Trophoblast cell (in vitro differentiated cells and primary cell): ENCODE measurements around the gene LCOR.

Source experiments
- DNase-seq, 2 donors: peaks; one replicate each; pipeline ENCODE4 v3.0.0-alpha.2; 2016
- H2AFZ ChIP-seq: 2 replicates; pipeline ENCODE4 v1.6.1; 2013; ENCODE audit warnings: low read length, moderate library complexity, mild to moderate bottlenecking; ENCODE audit not compliant: insufficient read depth, poor library complexity
- H2AK5ac ChIP-seq: 2 replicates; pipeline ENCODE4 v1.6.1; 2013; ENCODE audit warnings: mild to moderate bottlenecking, low read length
- H2BK120ac ChIP-seq: 2 replicates; pipeline ENCODE4 v1.6.1; 2013; ENCODE audit warnings: low read length, mild to moderate bottlenecking, moderate library complexity; ENCODE audit not compliant: insufficient read depth, poor library complexity
- H2BK12ac ChIP-seq: 2 replicates; pipeline ENCODE4 v1.6.1; 2013; ENCODE audit warnings: mild to moderate bottlenecking, low read length, moderate library complexity
- H2BK5ac ChIP-seq: 2 replicates; pipeline ENCODE4 v1.6.1; 2013; ENCODE audit warnings: low read length, low read depth, moderate library complexity, mild to moderate bottlenecking; ENCODE audit not compliant: poor library complexity
- H3K14ac ChIP-seq: 2 replicates; pipeline ENCODE4 v1.6.1; 2013; ENCODE audit warnings: mild to moderate bottlenecking, low read length
- H3K18ac ChIP-seq: 2 replicates; pipeline ENCODE4 v1.6.1; 2013; ENCODE audit warnings: mild to moderate bottlenecking, low read length
- H3K23ac ChIP-seq: 2 replicates; pipeline ENCODE4 v1.6.1; 2013; ENCODE audit warnings: low read length
- H3K27ac ChIP-seq: 2 replicates; pipeline ENCODE4 v1.5.1; 2013; ENCODE audit warnings: low read depth, mild to moderate bottlenecking, inconsistent platforms, low read length, moderate library complexity
- H3K27me3 ChIP-seq: 2 replicates; pipeline ENCODE4 v1.6.1; 2013; ENCODE audit warnings: inconsistent platforms, mild to moderate bottlenecking, low read length, moderate library complexity; ENCODE audit not compliant: insufficient read depth
- H3K36me3 ChIP-seq, 2 experiments: 1 replicate in 1 of 2; 2 replicates in 1 of 2; pipeline ENCODE4 v1.6.1; 2013; ENCODE audit warnings: low read length in 2 of 2, mild to moderate bottlenecking in 2 of 2, moderate library complexity in 1 of 2; ENCODE audit not compliant: insufficient read depth in 2 of 2, control insufficient read depth in 1 of 2
- H3K4ac ChIP-seq: 2 replicates; pipeline ENCODE4 v1.6.1; 2013; ENCODE audit warnings: low read depth, mild to moderate bottlenecking, low read length, moderate library complexity
- H3K4me1 ChIP-seq, 2 experiments: 1 replicate in 1 of 2; 2 replicates in 1 of 2; pipeline ENCODE4 v1.6.1; 2013; ENCODE audit warnings: low read length in 2 of 2, mild to moderate bottlenecking in 2 of 2, moderate library complexity in 1 of 2; ENCODE audit not compliant: insufficient read depth in 2 of 2, control insufficient read depth in 1 of 2
- H3K4me2 ChIP-seq: 2 replicates; pipeline ENCODE4 v1.6.1; 2013; ENCODE audit warnings: inconsistent platforms, mild to moderate bottlenecking, low read length, moderate library complexity
- H3K4me3 ChIP-seq: 2 replicates; pipeline ENCODE4 v1.5.1; 2013; ENCODE audit warnings: mild to moderate bottlenecking, low read depth, low read length, inconsistent platforms
- H3K79me1 ChIP-seq: one replicate; pipeline ENCODE4 v1.6.1; 2013; ENCODE audit warnings: low read length
- H3K79me2 ChIP-seq: 2 replicates; pipeline ENCODE4 v1.6.1; 2013; ENCODE audit warnings: low read length, mild to moderate bottlenecking; ENCODE audit not compliant: control insufficient read depth, insufficient read depth, poor library complexity
- H3K9ac ChIP-seq: 2 replicates; pipeline ENCODE4 v1.6.1; 2013; ENCODE audit warnings: mild to moderate bottlenecking, low read length
- H3K9me3 ChIP-seq: 2 replicates; pipeline ENCODE4 v1.6.1; 2013; ENCODE audit warnings: low read depth, mild to moderate bottlenecking, control low read depth, inconsistent platforms, low read length; ENCODE audit not compliant: insufficient read depth
- H4K12ac ChIP-seq: 2 replicates; pipeline ENCODE4 v1.6.1; 2013; ENCODE audit warnings: low read depth, mild to moderate bottlenecking, low read length, moderate library complexity
- H4K8ac ChIP-seq: 2 replicates; pipeline ENCODE4 v1.6.1; 2013; ENCODE audit warnings: low read depth, mild to moderate bottlenecking, low read length, moderate library complexity
- H4K91ac ChIP-seq: one replicate; pipeline ENCODE4 v1.6.1; 2013; ENCODE audit warnings: low read depth, mild to moderate bottlenecking, low read length, moderate library complexity
- WGBS: extraction: QIAGEN DNeasy Blood & Tissue Kit; methylation state at CpG from one replicate; pipeline ENCODE4 v1.1.7; 2013; ENCODE audit warnings: missing lambda C conversion rate; ENCODE audit not compliant: insufficient read length, insufficient coverage; ENCODE audit errors: extremely low coverage; 5-methylcytosine and 5-hydroxymethylcytosine counted together

Gene LCOR

DNA sequence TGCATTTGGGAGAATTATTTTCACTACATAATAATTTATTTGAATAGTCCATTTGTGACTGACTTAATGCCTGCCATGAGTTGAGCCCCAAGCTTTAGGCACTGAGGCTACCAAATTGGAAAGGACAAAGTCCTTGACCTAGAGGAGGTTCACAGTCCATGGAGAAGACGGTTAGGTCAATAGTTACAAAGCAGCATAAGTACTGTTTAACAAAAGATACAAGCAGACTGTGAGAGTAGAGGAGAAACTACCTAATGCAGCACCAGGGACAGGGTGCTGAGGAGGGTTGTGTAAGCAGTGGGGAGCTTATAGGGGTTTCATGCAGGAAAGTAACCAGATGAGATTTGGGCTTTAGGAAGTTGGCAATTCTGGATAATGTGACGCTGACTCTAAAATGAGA lies 139.2 kb downstream of the LCOR start:
- no peak overlapping the region for H3K4me2 ChIP-seq
- H3K79me1 ChIP-seq, result peaks cover 1% of the 10 kb centered on the region
- no peak overlapping the region for H2AFZ ChIP-seq
- H3K79me2 ChIP-seq, result no peaks in the 10 kb centered on the region
- H2BK12ac ChIP-seq, result no peak overlapping the region
- H2AK5ac ChIP-seq, result no peak overlapping the region
- no peak overlapping the region for H4K8ac ChIP-seq
- no peak for DNase-seq
- no peak overlapping the region for H3K23ac ChIP-seq
- H3K14ac ChIP-seq, result no peak overlapping the region
- H3K27ac ChIP-seq, result no peak overlapping the region
- no peaks in the 10 kb centered on the region for H3K36me3 ChIP-seq
- H4K12ac ChIP-seq, result no peak overlapping the region
- H3K9ac ChIP-seq, result no peak overlapping the region
- H3K4me1 ChIP-seq, result peaks cover 0 to 5% of the 10 kb centered on the region in 2 experiments
- H3K9me3 ChIP-seq, result no peaks in the 10 kb centered on the region
- WGBS, result no CpG with 5 or more reads among the region's 2 CpGs
- H4K91ac ChIP-seq, result no peak overlapping the region
- H3K18ac ChIP-seq, result no peak overlapping the region
- no peak overlapping the region for H3K4ac ChIP-seq
- H3K27me3 ChIP-seq, result no peaks in the 10 kb centered on the region
- no peak overlapping the region for H2BK5ac ChIP-seq
- no peak overlapping the region for H3K4me3 ChIP-seq
- no peak overlapping the region for H2BK120ac ChIP-seq

DNA sequence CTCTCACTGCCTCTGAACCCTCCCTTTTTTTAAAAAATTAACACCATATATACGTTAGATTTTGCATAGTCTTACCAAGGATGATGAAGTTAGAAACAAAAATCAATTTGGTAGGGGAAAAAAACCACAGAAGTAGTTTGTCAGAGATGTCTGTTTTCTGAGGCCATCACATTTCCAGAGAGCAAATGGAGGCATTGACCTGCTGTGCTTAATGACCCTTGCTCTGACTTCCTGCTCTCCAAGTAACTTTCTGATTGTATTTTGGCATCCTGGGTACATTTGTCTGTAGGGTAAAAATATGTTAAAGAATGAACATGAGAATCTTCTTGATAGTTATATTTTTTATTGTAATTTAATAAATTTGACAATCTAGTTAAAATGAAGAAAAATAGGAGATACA lies 140.2 kb downstream of the LCOR start:
- Histone ChIP-seq H3K4me3 (no peak overlapping the region), H3K9ac (no peak overlapping the region), H3K4me2 (no peak overlapping the region), H4K12ac (no peak overlapping the region), H3K14ac (no peak overlapping the region), H3K23ac (no peak overlapping the region), H3K4ac (no peak overlapping the region), H3K79me1 (no peaks in the 10 kb centered on the region), H2BK120ac (no peak overlapping the region), H2AFZ (no peak overlapping the region), H3K79me2 (no peaks in the 10 kb centered on the region), H3K27me3 (no peaks in the 10 kb centered on the region), H3K27ac (no peak overlapping the region), H3K4me1 (peaks cover 0 to 6% of the 10 kb centered on the region in 2 experiments), H3K36me3 (no peaks in the 10 kb centered on the region), H2BK5ac (no peak overlapping the region), H4K91ac (no peak overlapping the region), H3K18ac (no peak overlapping the region), H2AK5ac (no peak overlapping the region), H3K9me3 (no peaks in the 10 kb centered on the region), H4K8ac (no peak overlapping the region), H2BK12ac (no peak overlapping the region)
- DNase-seq, result no peak
- 100% methylated on average over 1 of the region's 1 CpG for WGBS

DNA sequence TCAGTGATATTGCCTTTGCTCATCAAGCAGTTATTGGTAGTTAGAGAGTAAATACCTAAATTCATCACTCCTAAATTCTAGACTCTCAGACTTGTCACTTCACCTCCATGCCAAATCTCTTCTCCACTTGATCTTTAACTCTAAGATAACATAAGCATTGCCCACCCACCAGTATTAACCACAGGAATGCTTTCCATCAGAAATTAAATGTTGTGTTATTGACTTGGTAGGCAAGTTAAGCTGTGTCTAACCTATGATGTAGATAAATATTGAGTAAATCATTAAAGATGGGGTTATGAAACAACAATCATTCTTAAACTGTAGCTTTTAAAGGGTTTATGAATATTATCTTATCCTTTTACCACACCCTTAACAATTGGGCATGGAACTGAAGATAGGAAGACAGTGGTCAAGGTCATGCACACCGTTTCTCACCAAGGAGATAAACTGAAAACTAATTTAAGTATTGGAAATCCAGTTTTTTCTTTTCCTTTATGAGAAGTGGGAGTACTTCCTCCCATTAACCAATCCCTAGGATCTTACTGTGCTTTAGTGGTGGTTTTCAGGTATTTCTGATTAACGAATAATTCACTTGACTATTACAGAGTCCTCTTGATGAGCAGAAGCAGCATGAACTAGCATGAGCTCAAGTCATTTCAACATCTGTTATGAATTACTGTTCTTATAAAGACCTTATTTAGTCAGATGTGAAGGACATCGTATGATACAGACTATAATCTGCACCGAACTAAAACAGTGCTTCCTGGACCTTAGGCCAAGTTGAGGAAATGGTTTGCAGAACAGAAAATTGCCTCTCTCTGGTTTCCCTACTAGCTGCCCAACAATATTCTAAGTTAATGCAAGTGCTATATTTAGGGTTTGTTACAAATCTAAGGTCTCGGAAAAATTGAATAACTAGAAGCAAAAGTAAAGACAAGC lies 142.0 kb downstream of the LCOR start:
- no peak overlapping the region for H3K14ac ChIP-seq
- H3K9ac ChIP-seq, result no peak overlapping the region
- peaks cover 2 to 8% of the 10 kb centered on the region in 2 experiments for H3K4me1 ChIP-seq
- no peak overlapping the region for H4K91ac ChIP-seq
- no peak overlapping the region for H4K8ac ChIP-seq
- H3K4me2 ChIP-seq, result no peak overlapping the region
- H2AK5ac ChIP-seq, result no peak overlapping the region
- H3K18ac ChIP-seq, result no peak overlapping the region
- no peak overlapping the region for H4K12ac ChIP-seq
- no peak overlapping the region for H3K23ac ChIP-seq
- H2BK5ac ChIP-seq, result no peak overlapping the region
- no peak overlapping the region for H2BK120ac ChIP-seq
- H3K27me3 ChIP-seq, result no peaks in the 10 kb centered on the region
- no peak for DNase-seq
- H3K4ac ChIP-seq, result no peak overlapping the region
- H3K79me1 ChIP-seq, result no peaks in the 10 kb centered on the region
- no peak overlapping the region for H3K27ac ChIP-seq
- H3K36me3 ChIP-seq, result no peaks in the 10 kb centered on the region
- no peak overlapping the region for H3K4me3 ChIP-seq
- no CpG with 5 or more reads among the region's 5 CpGs for WGBS
- no peak overlapping the region for H2AFZ ChIP-seq
- H2BK12ac ChIP-seq, result no peak overlapping the region
- no peaks in the 10 kb centered on the region for H3K79me2 ChIP-seq
- no peaks in the 10 kb centered on the region for H3K9me3 ChIP-seq

DNA sequence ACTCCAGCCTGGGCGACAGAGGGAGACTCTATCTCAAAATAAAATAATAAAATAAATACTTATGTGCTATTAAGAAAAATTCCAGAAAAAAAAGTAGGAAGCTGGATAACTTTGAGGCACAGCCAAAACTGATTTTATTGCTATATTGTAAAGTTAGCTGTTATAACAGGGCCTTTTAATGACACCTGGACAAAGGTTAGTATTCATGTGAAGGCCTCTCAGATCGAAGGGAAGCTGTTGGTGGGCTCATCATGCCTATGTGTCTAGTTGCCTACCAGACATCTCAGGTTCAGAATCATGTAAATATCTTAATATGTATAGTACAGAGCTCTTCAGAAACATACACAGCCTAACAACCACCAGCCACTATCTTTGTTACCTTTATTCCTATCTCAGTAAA lies 143.0 kb downstream of the LCOR start:
- no peaks in the 10 kb centered on the region for H3K27me3 ChIP-seq
- H2AK5ac ChIP-seq, result no peak overlapping the region
- H2BK12ac ChIP-seq, result no peak overlapping the region
- no peak overlapping the region for H2BK120ac ChIP-seq
- no peak for DNase-seq
- no peak overlapping the region for H2BK5ac ChIP-seq
- no peak overlapping the region for H3K23ac ChIP-seq
- H3K79me2 ChIP-seq, result no peaks in the 10 kb centered on the region
- H3K4me2 ChIP-seq, result no peak overlapping the region
- peaks cover 2 to 8% of the 10 kb centered on the region in 2 experiments for H3K4me1 ChIP-seq
- H2AFZ ChIP-seq, result no peak overlapping the region
- no peak overlapping the region for H4K12ac ChIP-seq
- H3K4me3 ChIP-seq, result no peak overlapping the region
- H3K36me3 ChIP-seq, result no peaks in the 10 kb centered on the region
- no CpG with 5 or more reads among the region's 2 CpGs for WGBS
- H3K9me3 ChIP-seq, result no peaks in the 10 kb centered on the region
- no peak overlapping the region for H3K4ac ChIP-seq
- no peaks in the 10 kb centered on the region for H3K79me1 ChIP-seq
- H4K91ac ChIP-seq, result no peak overlapping the region
- no peak overlapping the region for H4K8ac ChIP-seq
- no peak overlapping the region for H3K27ac ChIP-seq
- no peak overlapping the region for H3K14ac ChIP-seq
- H3K9ac ChIP-seq, result no peak overlapping the region
- no peak overlapping the region for H3K18ac ChIP-seq
